ENCODE data around the gene PPP4R2. TPM values are rescaled to one million over a fixed set of nuclear protein-coding genes. Genes with fewer than 3 reads are reported as not detected.

PPP4R2 gene
- total RNA-seq, 3 donors from 2014 or later, result 71.5 to 77.5 (median 75.3) TPM

DNA sequence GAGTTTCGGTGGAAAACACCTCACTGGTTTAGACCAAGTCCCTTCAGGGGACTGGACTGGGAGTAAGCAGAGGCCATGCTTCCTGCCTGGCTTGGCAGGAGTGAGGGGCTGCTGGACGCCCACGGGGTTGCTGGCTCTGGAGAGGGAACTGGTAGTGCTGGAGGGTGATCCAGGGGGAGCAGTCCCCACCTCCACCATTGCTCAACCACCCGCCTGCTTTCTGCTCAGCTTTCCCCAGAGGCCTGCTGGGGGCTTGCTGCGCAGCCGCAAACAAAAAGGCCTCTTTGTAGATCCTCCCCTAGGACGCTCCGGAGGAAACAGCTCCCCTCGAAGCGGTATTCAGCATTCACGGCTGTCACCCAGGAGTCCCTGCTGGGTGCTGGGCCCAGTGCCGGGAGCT is 98.3 kb downstream of the PPP4R2 start:
- DNase-seq, result no peak
- intact Hi-C loops (cut with DNase I, micrococcal nuclease), result no loop called here
- no peak for TF ChIP-seq CTCF (IDR thresholded peaks at IDR 0.05)
- no peak for ATAC-seq
- Histone ChIP-seq H3K4me3 (no peak overlapping the region), H3K9me3 (no peaks in the 10 kb centered on the region), H3K4me1 (ENCODE audit: low read depth) (no peaks in the 10 kb centered on the region), H3K36me3 (ENCODE audit: low read depth) (no peaks in the 10 kb centered on the region)

DNA sequence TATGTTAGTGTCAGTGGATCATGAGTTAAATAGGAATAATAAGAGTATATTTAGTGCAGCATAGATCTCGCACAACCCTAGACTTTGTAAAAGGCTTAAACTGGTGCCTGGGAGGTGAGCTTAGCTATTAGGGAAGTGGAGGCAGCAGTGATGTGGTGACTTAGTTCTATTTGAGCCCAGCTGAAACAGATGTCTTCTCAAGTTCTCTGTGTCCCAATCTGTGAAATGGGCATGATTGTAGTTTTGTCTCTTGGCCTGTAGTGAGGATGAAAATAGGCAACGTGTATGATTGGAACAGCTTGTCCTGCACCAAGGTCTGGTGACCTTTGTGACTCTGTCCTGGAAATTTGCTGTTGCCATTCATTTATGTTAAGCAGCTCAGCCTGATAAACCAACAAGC is 99.6 kb downstream of the PPP4R2 start:
- Histone ChIP-seq H3K4me1 (ENCODE audit: low read depth) (no peaks in the 10 kb centered on the region), H3K9me3 (no peaks in the 10 kb centered on the region), H3K36me3 (ENCODE audit: low read depth) (no peaks in the 10 kb centered on the region), H3K4me3 (no peak overlapping the region)
- TF ChIP-seq CTCF (IDR thresholded peaks at IDR 0.05), result no peak
- ATAC-seq (no peak), DNase-seq (no peak)
- intact Hi-C loops (cut with DNase I, micrococcal nuclease), result no loop called here

- Histone ChIP-seq H3K36me3 (ENCODE audit: low read depth) (no peaks in the 10 kb centered on the region), H3K4me3 (no peak overlapping the region), H3K9me3 (no peaks in the 10 kb centered on the region), H3K4me1 (ENCODE audit: low read depth) (no peaks in the 10 kb centered on the region)
- TF ChIP-seq CTCF (IDR thresholded peaks at IDR 0.05), result no peak
- intact Hi-C loops (cut with DNase I, micrococcal nuclease), result no loop called here
- DNase-seq (no peak), ATAC-seq (no peak)
Observed at GRCh38 chr3:73098026-73098425, 101.4 kb downstream of the PPP4R2 start.

DNA sequence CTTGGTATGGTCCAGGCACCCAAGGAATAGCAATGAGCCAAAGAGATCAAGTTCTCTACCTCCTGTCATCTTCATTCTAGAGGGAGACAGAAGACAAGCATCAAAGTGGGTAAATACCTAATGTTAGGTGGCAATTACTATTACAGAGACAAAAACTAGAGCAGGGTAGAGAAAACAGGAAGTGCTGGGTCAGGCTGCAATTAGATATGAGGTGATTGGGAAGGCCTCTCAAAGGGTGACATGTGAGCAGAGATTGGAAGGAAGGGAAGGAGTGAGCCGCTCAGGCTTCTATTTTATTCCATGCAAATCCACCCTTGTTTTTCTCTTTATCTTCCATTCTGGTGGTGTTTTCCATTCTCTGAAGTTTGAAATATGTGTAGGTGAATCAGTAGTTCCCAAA is 102.3 kb downstream of the PPP4R2 start:
- Histone ChIP-seq H3K4me1 (ENCODE audit: low read depth) (no peaks in the 10 kb centered on the region), H3K4me3 (no peak overlapping the region), H3K9me3 (no peaks in the 10 kb centered on the region), H3K36me3 (ENCODE audit: low read depth) (no peaks in the 10 kb centered on the region)
- intact Hi-C loops (cut with DNase I, micrococcal nuclease), result no loop called here
- ATAC-seq, result no peak
- TF ChIP-seq CTCF (IDR thresholded peaks at IDR 0.05), result no peak
- no peak for DNase-seq

DNA sequence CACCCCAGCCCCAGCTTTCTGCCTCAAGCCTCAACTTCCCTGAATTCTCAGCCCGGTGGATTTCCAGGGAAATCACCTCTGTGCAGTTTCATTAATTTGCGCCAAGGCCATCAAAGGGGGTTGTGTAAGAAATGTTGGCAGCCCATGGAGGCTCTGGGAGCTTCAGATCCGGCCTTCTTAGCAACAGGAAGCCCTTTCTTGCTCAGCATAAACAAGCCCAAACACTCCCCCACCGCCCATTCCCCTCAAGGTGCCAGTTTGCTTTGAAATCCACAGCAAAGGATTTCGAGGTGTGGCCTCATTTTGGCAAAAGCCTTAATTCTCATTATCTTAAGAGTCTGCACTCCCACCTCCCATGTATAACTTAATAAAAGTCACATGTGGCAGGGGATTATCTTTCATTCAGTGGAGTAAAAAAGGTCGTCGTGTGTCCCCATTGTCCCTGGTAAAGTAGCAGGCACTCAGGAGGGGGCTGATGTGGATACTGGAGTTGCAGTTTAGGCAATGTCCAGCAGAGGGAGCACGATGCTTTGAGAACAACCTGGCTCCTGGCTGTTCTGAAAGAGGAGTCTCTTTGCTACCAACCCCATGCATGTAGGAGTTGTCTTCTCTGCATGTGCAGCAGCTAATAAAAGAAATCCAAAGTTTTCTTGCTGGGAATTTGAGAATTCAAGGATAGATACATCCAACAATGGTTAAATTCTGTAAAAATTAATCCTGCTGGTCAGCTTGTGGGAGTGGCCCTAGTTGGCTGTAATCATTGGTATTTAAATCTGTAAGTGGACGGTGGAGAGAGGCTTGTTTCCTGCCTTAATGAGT is 104.3 kb downstream of the PPP4R2 start:
- peak; percentile 94 for ATAC-seq
- peak in 2 of 3 donors; percentile 71 to 95 for DNase-seq
- TF ChIP-seq CTCF (IDR thresholded peaks at IDR 0.05), result peak; percentile 80

More for the DNA sequence above, 104.3 kb downstream of the PPP4R2 start:
- intact Hi-C loops (cut with DNase I, micrococcal nuclease), result loop anchor here (5.0 to 10.0 kb wide), 3 partner anchors 331 to 404 kb away; no protein-coding TSS in a partner anchor
- Histone ChIP-seq H3K36me3 (ENCODE audit: low read depth) (no peaks in the 10 kb centered on the region), H3K4me3 (no peak overlapping the region), H3K9me3 (no peaks in the 10 kb centered on the region), H3K4me1 (ENCODE audit: low read depth) (no peaks in the 10 kb centered on the region)

Data from mucosa of descending colon (tissue), 3 donors.